HEK293T (cell line): ENCODE data around the gene SHLD1.

Source experiments
- ARNT ChIP-seq: fragments of 450-650 bp; IDR thresholded peaks from 2 replicates; pipeline ENCODE4 v1.6.1; 2017; ENCODE audit warnings: mild to moderate bottlenecking
- BHLHE40 ChIP-seq: fragments of 450-650 bp; IDR thresholded peaks from 2 replicates; pipeline ENCODE4 v1.6.1; 2016; ENCODE audit warnings: mild to moderate bottlenecking, moderate library complexity, borderline replicate concordance
- ELF4 ChIP-seq: fragments of 450-650 bp; IDR thresholded peaks from 2 replicates; pipeline ENCODE4 v1.6.1; 2017; ENCODE audit warnings: antibody characterized with exemption
- FOXK2 ChIP-seq: fragments of 450-650 bp; IDR thresholded peaks from 2 replicates; pipeline ENCODE4 v1.6.1; 2016; ENCODE audit warnings: mild to moderate bottlenecking
- FOXM1 ChIP-seq: fragments of 450-650 bp; IDR thresholded peaks from 2 replicates; pipeline ENCODE4 v1.6.1; 2017; ENCODE audit warnings: mild to moderate bottlenecking, borderline replicate concordance
- HDGF ChIP-seq: fragments of 450-650 bp; IDR thresholded peaks from 2 replicates; pipeline ENCODE4 v1.6.1; 2017; ENCODE audit warnings: antibody characterized with exemption, borderline replicate concordance
- NFRKB ChIP-seq: fragments of 450-650 bp; IDR thresholded peaks from 2 replicates; pipeline ENCODE4 v1.6.1; 2016; ENCODE audit warnings: mild to moderate bottlenecking, moderate library complexity
- SP1 ChIP-seq: fragments of 450-650 bp; IDR thresholded peaks from 2 replicates; pipeline ENCODE4 v1.6.1; 2017
- SUZ12 ChIP-seq: fragments of 450-650 bp; IDR thresholded peaks from 2 replicates; pipeline ENCODE4 v1.6.1; 2016; ENCODE audit warnings: mild to moderate bottlenecking
- TARDBP ChIP-seq: fragments of 450-650 bp; IDR thresholded peaks from 2 replicates; pipeline ENCODE4 v1.6.1; 2016
- ZNF384 ChIP-seq: fragments of 450-650 bp; IDR thresholded peaks from 2 replicates; pipeline ENCODE4 v1.6.1; 2016

DNA sequence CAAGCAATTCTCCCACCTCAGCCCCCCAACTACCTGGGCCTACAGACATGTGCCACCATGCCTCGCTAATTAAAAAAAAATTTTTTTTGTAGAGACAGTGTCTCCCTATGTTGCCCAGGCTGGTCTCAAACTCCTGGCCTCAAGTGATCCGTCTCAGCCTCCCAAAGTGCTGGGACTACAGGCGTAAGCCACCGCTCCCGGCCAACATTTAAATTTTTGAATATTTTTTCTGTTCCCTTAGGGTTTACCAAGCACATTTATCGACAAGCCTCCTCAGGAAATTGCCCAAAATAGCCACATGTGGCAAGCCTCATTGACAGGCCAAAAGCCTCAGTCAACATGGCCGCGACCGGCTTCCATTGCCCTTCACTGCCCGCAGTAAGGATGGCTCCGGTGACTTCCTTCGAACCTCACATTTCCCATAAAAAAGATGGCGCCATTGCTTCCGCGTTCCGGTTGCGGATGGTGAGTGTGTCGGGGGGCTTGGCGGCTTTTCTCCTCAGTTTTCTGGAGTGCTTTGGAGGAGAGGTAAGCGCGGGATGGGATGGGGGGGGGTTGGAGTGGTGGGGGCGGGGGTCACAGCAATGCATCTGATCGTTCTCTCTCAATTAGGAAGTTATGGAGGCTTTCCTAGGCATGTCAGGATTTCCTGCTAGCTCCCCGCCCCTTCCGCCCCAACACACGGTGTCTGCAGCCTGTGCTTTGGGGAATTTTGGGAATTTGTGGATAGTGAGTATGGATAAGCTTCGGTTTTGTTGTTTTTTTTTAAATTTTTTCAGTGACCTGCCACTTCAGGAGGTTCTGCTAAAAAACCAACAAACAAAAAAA is at the start of gene SHLD1:
- TF ChIP-seq BHLHE40 (no peak), TARDBP (no peak), SUZ12 (no peak), SP1 (no peak), FOXK2 (no peak), ZNF384 (no peak), HDGF (no peak), ELF4 (peak; percentile 51; the same call in 1 of the 2 replicates), ARNT (no peak), FOXM1 (no peak), NFRKB (peak; percentile 65; the same call in 1 of the 2 replicates)
